HepG2 (cell line): ENCODE measurements around the gene GPR39. TPM values are rescaled to one million over a fixed set of nuclear protein-coding genes. Genes with fewer than 3 reads are reported as not detected.

Experiments used
- ATF7-NPFF ChIP-seq: sonication (generic); formaldehyde crosslinking; IDR thresholded peaks from 2 replicates; pipeline ENCODE4 v1.8.1; 2023; ENCODE audit warnings: mild to moderate bottlenecking, low read depth, missing genetic modification reagents, moderate library complexity
- ESRRA ChIP-seq: sonication (generic); formaldehyde crosslinking; IDR thresholded peaks from 2 replicates; pipeline ENCODE4 v1.5.1; 2020; ENCODE audit warnings: mild to moderate bottlenecking, low read depth, missing genetic modification reagents
- FOXA1 ChIP-seq, 2 experiments: fragments of 450-650 bp in 1 of 2; sonication (generic) in 1 of 2; formaldehyde crosslinking in 1 of 2; IDR thresholded peaks; 2 replicates each; pipeline versions ENCODE4 v1.4.0 to v1.6.1; 2016 to 2020; ENCODE audit warnings: missing genetic modification reagents in 1 of 2
- FOXM1 ChIP-seq: sonication (generic); formaldehyde crosslinking; IDR thresholded peaks from 2 replicates; pipeline ENCODE4 v1.5.0; 2020; ENCODE audit warnings: missing genetic modification reagents
- MTA1 ChIP-seq: sonication (generic); formaldehyde crosslinking; IDR thresholded peaks from 2 replicates; pipeline ENCODE4 v1.4.0; 2020; ENCODE audit warnings: missing genetic modification reagents, mild to moderate bottlenecking, borderline replicate concordance
- NFKBIZ ChIP-seq: IDR thresholded peaks from 2 replicates; pipeline ENCODE4 v1.6.1; 2018; ENCODE audit warnings: missing genetic modification reagents, missing compliant biosample characterization
- PHF5A ChIP-seq: IDR thresholded peaks from one replicate; pipeline ENCODE4 v1.6.1; 2018; ENCODE audit warnings: low read depth, missing genetic modification reagents; ENCODE audit not compliant: unreplicated experiment
- REL ChIP-seq: sonication (generic); formaldehyde crosslinking; conservative IDR thresholded peaks from 2 replicates; pipeline ENCODE4 v1.8.0; 2022; ENCODE audit warnings: mild to moderate bottlenecking, missing genetic modification reagents, moderate library complexity
- RFXANK ChIP-seq: IDR thresholded peaks from 2 replicates; pipeline ENCODE4 v1.6.1; 2016
- SPEN ChIP-seq: sonication (generic); formaldehyde crosslinking; IDR thresholded peaks from 2 replicates; pipeline ENCODE4 v1.5.1; 2020; ENCODE audit warnings: low read depth, mild to moderate bottlenecking, missing genetic modification reagents
- TCF12 ChIP-seq, 2 experiments: fragments of 450-650 bp in 1 of 2; sonication (generic) in 1 of 2; formaldehyde crosslinking in 1 of 2; IDR thresholded peaks; 2 replicates each; pipeline versions ENCODE4 v1.6.1 to v1.8.0; 2017 to 2022; ENCODE audit warnings: antibody characterized with exemption in 1 of 2, mild to moderate bottlenecking in 1 of 2, missing genetic modification reagents in 1 of 2, moderate library complexity in 1 of 2
- TMF1 ChIP-seq: sonication (generic); formaldehyde crosslinking; IDR thresholded peaks from 2 replicates; pipeline ENCODE4 v1.8.1; 2022; ENCODE audit warnings: low read depth, missing genetic modification reagents
- ZFP36 ChIP-seq: fragments of 150-350 bp; IDR thresholded peaks from 2 replicates; pipeline ENCODE4 v1.6.1; 2018; ENCODE audit warnings: borderline replicate concordance, low read length, low read depth; ENCODE audit not compliant: partially characterized antibody
- ZFX ChIP-seq: sonication (generic); formaldehyde crosslinking; IDR thresholded peaks from 2 replicates; pipeline ENCODE4 v1.4.0; 2020; ENCODE audit warnings: mild to moderate bottlenecking, low read depth, missing genetic modification reagents, moderate library complexity
- ZKSCAN8 ChIP-seq: IDR thresholded peaks from 2 replicates; pipeline ENCODE4 v1.6.1; 2016; ENCODE audit warnings: borderline replicate concordance, missing genetic modification reagents, missing compliant biosample characterization
- ZNF253 ChIP-seq: sonication (generic); formaldehyde crosslinking; IDR thresholded peaks from 2 replicates; pipeline ENCODE4 v1.8.0; 2022; ENCODE audit warnings: mild to moderate bottlenecking, missing genetic modification reagents, borderline replicate concordance
- ZNF558 ChIP-seq: sonication (generic); formaldehyde crosslinking; IDR thresholded peaks from 2 replicates; pipeline ENCODE4 v1.9.0; 2022; ENCODE audit warnings: mild to moderate bottlenecking, missing genetic modification reagents, borderline replicate concordance
- ZNF616 ChIP-seq: sonication (generic); formaldehyde crosslinking; IDR thresholded peaks from 2 replicates; pipeline ENCODE4 v1.5.0; 2020; ENCODE audit warnings: low read depth, mild to moderate bottlenecking, missing genetic modification reagents
- ZNF644 ChIP-seq: IDR thresholded peaks from 2 replicates; pipeline ENCODE4 v1.6.1; 2016; ENCODE audit warnings: low read depth
- ZNF782 ChIP-seq: sonication (generic); formaldehyde crosslinking; IDR thresholded peaks from 2 replicates; pipeline ENCODE4 v1.4.0; 2020; ENCODE audit warnings: missing genetic modification reagents, mild to moderate bottlenecking, borderline replicate concordance
- ZNF83 ChIP-seq: sonication (generic); formaldehyde crosslinking; IDR thresholded peaks from 2 replicates; pipeline ENCODE4 v1.4.0; 2020; ENCODE audit warnings: missing genetic modification reagents, mild to moderate bottlenecking, borderline replicate concordance
- ZZZ3 ChIP-seq: sonication (generic); formaldehyde crosslinking; IDR thresholded peaks from 2 replicates; pipeline ENCODE4 v1.4.0; 2020; ENCODE audit warnings: missing genetic modification reagents, mild to moderate bottlenecking, borderline replicate concordance
- polyA plus RNA-seq, 8 experiments: library from polyadenylated mRNA; depleted of rRNA in 3 of 8; stranded (reverse) in 7 of 8; unstranded in 1 of 8; fragments of >200 nt; fragmentation: Illumina TruSeq in 4 of 8; extraction: Trizol in 4 of 8; gene quantifications; 2 replicates each; pipeline versions ENCODE4 v1.2.1 to v1.2.3, GENCODE V29; 2011 to 2016; ENCODE audit warnings: low read depth in 4 of 8, missing spikeins in 1 of 8, mixed read lengths in 1 of 8; ENCODE audit not compliant: insufficient read depth in 1 of 8
- total RNA-seq, 5 experiments: library from RNA; depleted of rRNA; stranded (reverse); fragments of >200 nt; fragmentation: Illumina TruSeq; extraction: Trizol; gene quantifications; 2 replicates each; pipeline ENCODE4 v1.2.3, GENCODE V29; 2016; ENCODE audit warnings: low read depth in 1 of 5
- TF ChIP-seq, protein P1 (sequence below): IDR thresholded peaks from 2 replicates; pipeline ENCODE4 v1.6.1; 2016; ENCODE audit warnings: missing biosample characterization, missing genetic modification reagents, low read depth
- TF ChIP-seq, protein P2 (sequence below): sonication (generic); formaldehyde crosslinking; IDR thresholded peaks from 2 replicates; pipeline ENCODE4 v1.4.0; 2020; ENCODE audit warnings: low read depth, mild to moderate bottlenecking, missing genetic modification reagents
- TF ChIP-seq, protein P3 (sequence below): sonication (generic); formaldehyde crosslinking; IDR thresholded peaks from 2 replicates; pipeline ENCODE4 v1.9.0; 2021; ENCODE audit warnings: missing genetic modification reagents, borderline replicate concordance
- TF ChIP-seq, protein P4 (sequence below): sonication (generic); formaldehyde crosslinking; IDR thresholded peaks from 2 replicates; pipeline ENCODE4 v1.4.0; 2020; ENCODE audit warnings: mild to moderate bottlenecking, low read depth, missing genetic modification reagents

The GPR39 gene
- total and polyA plus RNA-seq, 2 of the 13 experiments (the other 11 are each of a cell fraction or from before 2014, with no cell fraction given) = 0.16 to 0.62 TPM

DNA sequence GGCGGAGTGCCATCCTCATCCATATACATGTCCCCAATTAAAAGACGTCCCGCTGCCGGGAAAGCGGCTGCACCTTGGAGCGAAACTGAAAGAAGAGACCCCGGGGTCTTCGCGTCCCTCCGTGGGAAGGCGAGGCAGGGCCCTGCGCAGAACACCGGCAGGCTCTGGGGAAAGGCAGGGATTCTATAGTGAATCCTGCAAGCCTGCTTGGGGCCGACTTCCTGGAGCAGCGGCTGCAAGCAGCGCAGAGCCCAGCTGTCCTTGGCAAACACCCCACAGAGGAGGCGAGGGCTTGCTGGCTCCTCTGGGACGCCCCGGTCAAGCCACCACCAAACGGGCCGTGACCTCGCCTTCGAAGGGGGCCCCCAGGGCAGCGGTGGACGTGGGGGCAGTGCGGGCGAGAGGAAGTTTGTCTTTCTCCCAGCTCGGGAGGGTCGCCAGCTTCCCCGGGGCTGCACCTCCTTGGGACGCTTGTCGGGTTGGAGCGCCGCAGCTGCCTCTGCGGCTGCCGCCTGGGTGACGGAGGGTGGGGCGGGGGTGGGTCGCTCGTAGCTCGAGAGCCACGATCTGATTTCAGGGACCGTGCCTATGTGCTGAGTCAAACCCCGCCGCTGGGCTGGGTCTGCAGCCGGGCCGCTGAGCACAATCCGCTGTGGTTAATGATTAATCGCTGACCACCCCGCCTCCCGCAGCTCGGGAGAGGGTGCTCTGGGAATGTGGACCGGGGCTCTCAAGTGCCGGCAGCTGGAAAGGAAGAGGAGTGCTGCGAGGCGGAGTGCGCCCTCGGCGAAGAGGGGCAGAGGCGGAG, 486 bp upstream of the GPR39 start (continued):
- TF ChIP-seq ZNF616 (CRISPR knock-in tag) (0 out of 2 replicates have a peak, but pooled peaks have one; percentile 31), ATF7-NPFF (CRISPR knock-in tag) (peak; percentile 78), FOXM1 (CRISPR knock-in tag) (no peak), ZFP36 (no peak), MTA1 (CRISPR knock-in tag) (peak; percentile 74; the same call in 1 of the 2 replicates), PHF5A (CRISPR knock-in tag) (peak; percentile 44), ZNF644 (peak; percentile 32; the same call in 1 of the 2 replicates), ZNF253 (CRISPR knock-in tag) (no peak), ZNF83 (CRISPR knock-in tag) (no peak), REL (CRISPR knock-in tag) (no peak), NFKBIZ (CRISPR knock-in tag) (no peak), ZZZ3 (CRISPR knock-in tag) (0 out of 2 replicates have a peak, but pooled peaks have one; percentile 55), ZFX (peak; percentile 33; the same call in 1 of the 2 replicates), ZNF558 (no peak), RFXANK (no peak), ESRRA (CRISPR knock-in tag) (no peak), FOXA1 (IDR thresholded peaks at IDR 0.05) (no peak), FOXA1 (CRISPR knock-in tag; IDR thresholded peaks at IDR 0.05) (no peak), TMF1 (CRISPR knock-in tag) (no peak), ZNF782 (CRISPR knock-in tag) (peak; percentile 95), ZKSCAN8 (CRISPR knock-in tag) (no peak), TCF12 (IDR thresholded peaks at IDR 0.05) (no peak), TCF12 (CRISPR knock-in tag; IDR thresholded peaks at IDR 0.05) (no peak), SPEN (CRISPR knock-in tag) (no peak; the same call in 1 of the 2 replicates)
- TF ChIP-seq, protein P1, sequence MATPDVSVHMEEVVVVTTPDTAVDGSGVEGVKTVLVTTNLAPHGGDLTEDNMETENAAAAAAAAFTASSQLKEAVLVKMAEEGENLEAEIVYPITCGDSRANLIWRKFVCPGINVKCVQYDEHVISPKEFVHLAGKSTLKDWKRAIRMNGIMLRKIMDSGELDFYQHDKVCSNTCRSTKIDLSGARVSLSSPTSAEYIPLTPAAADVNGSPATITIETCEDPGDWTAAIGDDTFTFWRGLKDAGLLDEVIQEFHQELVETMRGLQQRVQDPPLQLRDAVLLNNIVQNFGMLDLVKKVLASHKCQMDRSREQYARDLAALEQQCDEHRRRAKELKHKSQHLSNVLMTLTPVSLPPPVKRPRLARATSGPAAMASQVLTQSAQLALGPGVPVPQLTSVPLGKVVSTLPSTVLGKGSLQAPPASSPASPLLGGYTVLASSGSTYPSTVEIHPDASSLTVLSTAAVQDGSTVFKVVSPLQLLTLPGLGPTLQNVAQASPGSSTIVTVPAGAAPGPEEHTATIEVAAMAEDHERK (CRISPR knock-in tag) = no peak
- TF ChIP-seq, protein P2, sequence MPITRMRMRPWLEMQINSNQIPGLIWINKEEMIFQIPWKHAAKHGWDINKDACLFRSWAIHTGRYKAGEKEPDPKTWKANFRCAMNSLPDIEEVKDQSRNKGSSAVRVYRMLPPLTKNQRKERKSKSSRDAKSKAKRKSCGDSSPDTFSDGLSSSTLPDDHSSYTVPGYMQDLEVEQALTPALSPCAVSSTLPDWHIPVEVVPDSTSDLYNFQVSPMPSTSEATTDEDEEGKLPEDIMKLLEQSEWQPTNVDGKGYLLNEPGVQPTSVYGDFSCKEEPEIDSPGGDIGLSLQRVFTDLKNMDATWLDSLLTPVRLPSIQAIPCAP (CRISPR knock-in tag) = no peak
- TF ChIP-seq, protein P3, sequence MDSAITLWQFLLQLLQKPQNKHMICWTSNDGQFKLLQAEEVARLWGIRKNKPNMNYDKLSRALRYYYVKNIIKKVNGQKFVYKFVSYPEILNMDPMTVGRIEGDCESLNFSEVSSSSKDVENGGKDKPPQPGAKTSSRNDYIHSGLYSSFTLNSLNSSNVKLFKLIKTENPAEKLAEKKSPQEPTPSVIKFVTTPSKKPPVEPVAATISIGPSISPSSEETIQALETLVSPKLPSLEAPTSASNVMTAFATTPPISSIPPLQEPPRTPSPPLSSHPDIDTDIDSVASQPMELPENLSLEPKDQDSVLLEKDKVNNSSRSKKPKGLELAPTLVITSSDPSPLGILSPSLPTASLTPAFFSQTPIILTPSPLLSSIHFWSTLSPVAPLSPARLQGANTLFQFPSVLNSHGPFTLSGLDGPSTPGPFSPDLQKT (CRISPR knock-in tag) = no peak
- TF ChIP-seq, protein P4, sequence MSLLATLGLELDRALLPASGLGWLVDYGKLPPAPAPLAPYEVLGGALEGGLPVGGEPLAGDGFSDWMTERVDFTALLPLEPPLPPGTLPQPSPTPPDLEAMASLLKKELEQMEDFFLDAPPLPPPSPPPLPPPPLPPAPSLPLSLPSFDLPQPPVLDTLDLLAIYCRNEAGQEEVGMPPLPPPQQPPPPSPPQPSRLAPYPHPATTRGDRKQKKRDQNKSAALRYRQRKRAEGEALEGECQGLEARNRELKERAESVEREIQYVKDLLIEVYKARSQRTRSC (CRISPR knock-in tag) = no peak
